Measurements from ENCODE around the gene ATXN2.
"Not testable (repeated sequence)": the region's sequence is repeated elsewhere in the genome, so short reads cannot be mapped to it uniquely, and the experiment has no call there.

The ATXN2 gene

DNA sequence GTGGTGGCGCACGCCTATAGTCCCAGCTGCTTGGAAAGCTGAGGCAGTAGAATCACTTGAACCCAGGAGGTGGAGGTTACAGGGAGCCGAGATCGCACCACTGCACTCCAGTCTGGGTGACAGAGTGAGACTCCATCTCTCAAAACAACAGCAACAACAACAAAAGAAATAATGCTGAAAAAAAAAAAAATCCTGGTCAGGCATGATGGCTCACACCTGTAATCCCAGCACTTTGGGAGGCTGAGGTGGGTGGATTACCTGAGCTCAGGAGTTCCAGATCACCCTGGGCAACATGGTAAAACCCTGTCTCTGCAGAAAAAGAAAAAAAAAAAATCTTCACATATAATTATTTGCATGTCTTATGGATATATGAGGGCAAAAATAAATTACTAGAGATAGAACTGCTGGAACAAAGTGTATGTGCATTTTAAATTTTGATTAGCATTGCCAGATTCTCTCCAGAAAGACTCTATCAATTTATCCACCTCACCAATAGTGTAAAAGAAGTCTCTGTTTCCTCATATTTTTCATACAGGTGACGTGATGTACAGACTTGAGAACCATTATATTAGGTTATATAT lies 75.4 kb downstream of the ATXN2 start:
- no peak overlapping the region for H3K4me3 ChIP-seq (ENCODE audit: low read length)
- no peaks in the 10 kb centered on the region for H3K27me3 ChIP-seq (ENCODE audit: insufficient read depth, low read length)
- H3K9ac ChIP-seq (ENCODE audit: low read depth, low read length), result no peak overlapping the region
- no peaks in the 10 kb centered on the region for H3K4me1 ChIP-seq (ENCODE audit: insufficient read depth, low read length)
- WGBS, result 100% methylated on average over 5 of the region's 5 CpGs
- H3K36me3 ChIP-seq (ENCODE audit: insufficient read depth, low read length), result peaks cover 93% of the 10 kb centered on the region
- no peak overlapping the region for H3K27ac ChIP-seq (ENCODE audit: low read depth, low read length)
- no peaks in the 10 kb centered on the region for H3K9me3 ChIP-seq (ENCODE audit: insufficient read depth, low read depth, low read length)

GRCh38 chr12:111521801-111522200 lies 77.3 kb downstream of the ATXN2 start:
- H3K4me1 ChIP-seq (ENCODE audit: insufficient read depth, low read length), result no peaks in the 10 kb centered on the region
- H3K36me3 ChIP-seq (ENCODE audit: insufficient read depth, low read length), result peaks cover 93% of the 10 kb centered on the region
- H3K27ac ChIP-seq (ENCODE audit: low read depth, low read length), result no peak overlapping the region
- WGBS, result 86% methylated on average over 2 of the region's 2 CpGs
- H3K4me3 ChIP-seq (ENCODE audit: low read length), result no peak overlapping the region
- no peaks in the 10 kb centered on the region for H3K9me3 ChIP-seq (ENCODE audit: insufficient read depth, low read depth, low read length)
- no peaks in the 10 kb centered on the region for H3K27me3 ChIP-seq (ENCODE audit: insufficient read depth, low read length)
- H3K9ac ChIP-seq (ENCODE audit: low read depth, low read length), result no peak overlapping the region

DNA sequence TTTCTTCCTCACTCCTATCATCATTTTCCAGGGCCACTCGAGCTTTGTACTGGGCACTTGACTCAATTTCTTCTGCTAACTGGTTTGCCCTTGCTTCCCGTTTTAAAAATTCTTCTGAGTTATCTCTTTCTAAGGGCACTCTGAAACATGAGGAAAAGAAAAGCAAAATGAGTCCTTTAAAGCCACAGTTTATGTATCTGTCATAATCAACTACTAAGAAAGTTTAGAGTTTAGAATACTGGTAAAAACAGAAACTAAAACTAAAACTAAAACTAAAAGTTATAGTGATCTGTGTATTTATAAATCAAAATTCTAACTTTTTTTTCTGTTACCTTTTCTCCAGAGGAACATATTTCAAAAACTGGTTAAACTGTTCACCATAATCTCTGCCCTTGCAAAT lies 79.2 kb downstream of the ATXN2 start:
- peaks cover 95% of the 10 kb centered on the region for H3K36me3 ChIP-seq (ENCODE audit: insufficient read depth, low read length)
- H3K9me3 ChIP-seq (ENCODE audit: insufficient read depth, low read depth, low read length), result no peaks in the 10 kb centered on the region
- H3K4me1 ChIP-seq (ENCODE audit: insufficient read depth, low read length), result no peaks in the 10 kb centered on the region
- WGBS, result 93% methylated on average over 2 of the region's 2 CpGs
- no peak overlapping the region for H3K27ac ChIP-seq (ENCODE audit: low read depth, low read length)
- H3K4me3 ChIP-seq (ENCODE audit: low read length), result no peak overlapping the region
- no peaks in the 10 kb centered on the region for H3K27me3 ChIP-seq (ENCODE audit: insufficient read depth, low read length)
- no peak overlapping the region for H3K9ac ChIP-seq (ENCODE audit: low read depth, low read length)

DNA sequence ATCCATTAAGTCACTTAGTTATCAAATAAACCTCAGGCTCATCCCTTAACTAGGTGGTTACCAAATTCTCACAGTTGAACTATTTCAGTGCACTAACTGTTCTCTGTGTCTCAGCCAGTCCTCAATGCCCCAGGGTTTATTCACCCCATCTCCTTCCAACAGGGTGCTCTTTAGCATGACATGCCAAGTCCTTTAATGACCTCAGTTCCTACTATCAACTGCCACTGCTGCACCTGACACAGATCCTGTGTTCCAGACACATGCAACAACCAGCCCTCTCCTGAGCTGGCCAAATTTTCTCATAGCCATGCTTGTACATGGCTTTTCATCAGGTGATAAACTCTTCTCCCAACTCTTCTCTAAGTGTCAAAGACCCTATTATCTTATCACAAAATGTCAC lies 80.0 kb downstream of the ATXN2 start:
- Histone ChIP-seq H3K27ac (ENCODE audit: low read depth, low read length) (no peak overlapping the region), H3K27me3 (ENCODE audit: insufficient read depth, low read length) (no peaks in the 10 kb centered on the region), H3K4me1 (ENCODE audit: insufficient read depth, low read length) (no peaks in the 10 kb centered on the region), H3K4me3 (ENCODE audit: low read length) (no peak overlapping the region), H3K36me3 (ENCODE audit: insufficient read depth, low read length) (peaks cover 93% of the 10 kb centered on the region), H3K9me3 (ENCODE audit: insufficient read depth, low read depth, low read length) (no peaks in the 10 kb centered on the region), H3K9ac (ENCODE audit: low read depth, low read length) (no peak overlapping the region)

DNA sequence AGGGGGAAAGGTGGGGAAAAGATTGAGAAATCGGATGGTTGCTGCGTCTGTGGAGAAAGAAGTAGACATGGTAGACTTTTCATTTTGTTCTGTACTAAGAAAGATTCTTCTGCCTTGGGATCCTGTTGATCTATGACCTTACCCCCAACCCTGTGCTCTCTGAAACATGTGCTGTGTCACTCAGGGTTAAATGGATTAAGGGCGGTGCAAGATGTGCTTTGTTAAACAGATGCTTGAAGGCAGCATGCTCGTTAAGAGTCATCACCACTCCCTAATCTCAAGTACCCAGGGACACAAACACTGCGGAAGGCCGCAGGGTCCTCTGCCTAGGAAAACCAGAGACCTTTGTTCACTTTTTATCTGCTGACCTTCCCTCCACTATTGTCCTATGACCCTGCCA lies 91.4 kb downstream of the ATXN2 start:
- H3K27ac ChIP-seq (ENCODE audit: low read depth, low read length); H3K4me1 ChIP-seq (ENCODE audit: insufficient read depth, low read length); H3K4me3 ChIP-seq (ENCODE audit: low read length); H3K9me3 ChIP-seq (ENCODE audit: insufficient read depth, low read depth, low read length); H3K27me3 ChIP-seq (ENCODE audit: insufficient read depth, low read length); H3K9ac ChIP-seq (ENCODE audit: low read depth, low read length): not testable (repeated sequence)
- H3K36me3 ChIP-seq (ENCODE audit: insufficient read depth, low read length), result peaks cover 86% of the 10 kb centered on the region
- WGBS, result 94% methylated on average over 4 of the region's 6 CpGs

GRCh38 chr12:111507258-111507657 lies 91.9 kb downstream of the ATXN2 start:
- H3K4me1 ChIP-seq (ENCODE audit: insufficient read depth, low read length); H3K27me3 ChIP-seq (ENCODE audit: insufficient read depth, low read length); H3K27ac ChIP-seq (ENCODE audit: low read depth, low read length); H3K4me3 ChIP-seq (ENCODE audit: low read length); H3K9me3 ChIP-seq (ENCODE audit: insufficient read depth, low read depth, low read length); H3K9ac ChIP-seq (ENCODE audit: low read depth, low read length): not testable (repeated sequence)
- peaks cover 85% of the 10 kb centered on the region for H3K36me3 ChIP-seq (ENCODE audit: insufficient read depth, low read length)
- WGBS, result 97% methylated on average over 31 of the region's 31 CpGs

DNA sequence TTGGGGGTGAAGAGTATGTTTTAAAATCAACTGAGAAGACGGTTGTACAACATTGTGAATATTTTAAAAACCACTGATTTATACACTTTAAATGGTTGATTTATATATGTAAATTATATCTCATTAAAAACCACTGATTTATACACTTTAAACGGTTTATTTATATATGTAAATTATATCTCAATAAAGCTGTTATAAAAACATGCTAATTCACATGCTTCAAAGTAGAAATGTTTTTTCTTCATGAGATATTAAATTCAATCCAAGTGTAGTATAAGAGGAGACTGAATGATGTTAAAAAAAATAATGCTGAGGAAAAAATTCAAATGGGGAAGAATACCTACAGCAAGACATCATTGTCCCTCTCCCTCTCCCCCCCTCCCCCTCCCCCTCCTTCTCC lies 92.9 kb downstream of the ATXN2 start:
- H3K27ac ChIP-seq (ENCODE audit: low read depth, low read length), result no peak overlapping the region
- H3K27me3 ChIP-seq (ENCODE audit: insufficient read depth, low read length), result no peaks in the 10 kb centered on the region
- H3K9ac ChIP-seq (ENCODE audit: low read depth, low read length), result no peak overlapping the region
- no peaks in the 10 kb centered on the region for H3K4me1 ChIP-seq (ENCODE audit: insufficient read depth, low read length)
- H3K4me3 ChIP-seq (ENCODE audit: low read length), result no peak overlapping the region
- no peaks in the 10 kb centered on the region for H3K9me3 ChIP-seq (ENCODE audit: insufficient read depth, low read depth, low read length)
- no CpG with 5 or more reads among the region's 2 CpGs for WGBS
- peaks cover 85% of the 10 kb centered on the region for H3K36me3 ChIP-seq (ENCODE audit: insufficient read depth, low read length)

DNA sequence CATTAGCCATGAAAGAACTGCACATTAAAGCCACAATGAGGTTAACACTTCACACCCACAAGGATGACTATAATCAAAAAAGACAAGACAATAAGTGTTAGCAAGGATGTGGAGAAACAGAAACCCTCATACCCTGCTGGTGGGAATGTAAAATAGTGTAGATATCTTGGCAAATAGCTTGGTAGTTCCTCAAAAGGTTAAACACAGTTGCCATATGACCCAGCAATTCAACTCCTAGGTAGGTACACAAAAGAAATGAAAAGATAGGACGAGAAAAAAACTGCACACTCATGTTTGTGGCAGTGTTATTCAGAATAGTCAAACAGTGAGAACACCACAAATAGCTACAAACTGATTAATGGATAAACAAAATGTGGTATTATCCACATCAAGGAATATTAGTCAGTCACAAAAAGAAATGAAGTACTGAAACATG lies 93.5 kb downstream of the ATXN2 start:
- H3K27ac ChIP-seq (ENCODE audit: low read depth, low read length), result no peak overlapping the region
- H3K4me1 ChIP-seq (ENCODE audit: insufficient read depth, low read length), result no peaks in the 10 kb centered on the region
- no peak overlapping the region for H3K9ac ChIP-seq (ENCODE audit: low read depth, low read length)
- no peaks in the 10 kb centered on the region for H3K9me3 ChIP-seq (ENCODE audit: insufficient read depth, low read depth, low read length)
- H3K27me3 ChIP-seq (ENCODE audit: insufficient read depth, low read length), result no peaks in the 10 kb centered on the region
- H3K36me3 ChIP-seq (ENCODE audit: insufficient read depth, low read length), result peaks cover 84% of the 10 kb centered on the region
- WGBS, result 88% methylated on average over 1 of the region's 1 CpG
- no peak overlapping the region for H3K4me3 ChIP-seq (ENCODE audit: low read length)

GRCh38 chr12:111503116-111503515 lies 96.0 kb downstream of the ATXN2 start:
- H3K27ac ChIP-seq (ENCODE audit: low read depth, low read length), result no peak overlapping the region
- no peaks in the 10 kb centered on the region for H3K4me1 ChIP-seq (ENCODE audit: insufficient read depth, low read length)
- no peaks in the 10 kb centered on the region for H3K27me3 ChIP-seq (ENCODE audit: insufficient read depth, low read length)
- H3K9ac ChIP-seq (ENCODE audit: low read depth, low read length), result no peak overlapping the region
- no peaks in the 10 kb centered on the region for H3K9me3 ChIP-seq (ENCODE audit: insufficient read depth, low read depth, low read length)
- no peak overlapping the region for H3K4me3 ChIP-seq (ENCODE audit: low read length)
- WGBS, result no CpG with 5 or more reads among the region's 1 CpG
- peaks cover 81% of the 10 kb centered on the region for H3K36me3 ChIP-seq (ENCODE audit: insufficient read depth, low read length)

DNA sequence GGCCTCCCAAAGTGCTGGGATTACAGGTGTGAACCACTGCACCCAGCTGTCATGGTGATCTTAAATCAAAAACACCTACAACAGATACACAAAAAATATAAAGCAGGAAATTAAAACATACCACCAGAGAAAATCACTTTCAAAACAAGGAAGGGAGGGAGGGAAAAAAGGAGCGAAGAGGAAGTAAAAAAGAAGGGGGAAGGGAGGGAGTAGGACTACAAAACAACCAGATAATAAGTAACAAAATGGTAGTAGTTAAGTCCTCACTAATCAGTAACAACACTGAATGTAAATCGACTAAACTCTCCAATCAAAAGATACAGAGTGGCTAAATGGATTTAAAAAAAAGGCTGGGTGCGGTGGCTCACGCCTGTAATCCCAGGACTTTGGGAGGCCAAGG lies 104.4 kb downstream of the ATXN2 start:
- no peaks in the 10 kb centered on the region for H3K27me3 ChIP-seq (ENCODE audit: insufficient read depth, low read length)
- H3K27ac ChIP-seq (ENCODE audit: low read depth, low read length), result no peak overlapping the region
- WGBS, result 98% methylated on average over 2 of the region's 4 CpGs
- H3K36me3 ChIP-seq (ENCODE audit: insufficient read depth, low read length), result peaks cover 80% of the 10 kb centered on the region
- no peak overlapping the region for H3K9ac ChIP-seq (ENCODE audit: low read depth, low read length)
- H3K4me1 ChIP-seq (ENCODE audit: insufficient read depth, low read length), result no peaks in the 10 kb centered on the region
- no peaks in the 10 kb centered on the region for H3K9me3 ChIP-seq (ENCODE audit: insufficient read depth, low read depth, low read length)
- no peak overlapping the region for H3K4me3 ChIP-seq (ENCODE audit: low read length)

DNA sequence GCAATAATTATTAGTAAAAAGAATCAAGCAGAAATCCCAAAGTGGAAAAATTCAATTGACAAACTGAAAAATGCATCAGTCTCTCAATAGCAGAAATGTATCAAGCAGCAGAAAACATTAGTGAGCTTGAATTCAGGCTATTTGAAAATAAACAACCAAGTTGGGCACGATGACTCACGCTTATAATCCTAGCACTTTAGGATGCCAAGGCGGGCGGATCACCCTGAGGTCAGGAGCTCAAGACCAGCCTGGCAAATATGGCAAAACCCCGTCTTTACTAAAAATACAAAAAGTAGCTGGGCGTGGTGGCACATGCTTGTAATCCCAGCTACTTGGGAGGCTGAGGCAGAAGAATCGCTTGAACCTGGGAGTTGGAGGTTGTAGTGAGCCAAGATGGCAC lies 106.1 kb downstream of the ATXN2 start:
- H3K27ac ChIP-seq (ENCODE audit: low read depth, low read length); H3K4me3 ChIP-seq (ENCODE audit: low read length); H3K4me1 ChIP-seq (ENCODE audit: insufficient read depth, low read length); H3K9ac ChIP-seq (ENCODE audit: low read depth, low read length); H3K27me3 ChIP-seq (ENCODE audit: insufficient read depth, low read length); H3K9me3 ChIP-seq (ENCODE audit: insufficient read depth, low read depth, low read length): not testable (repeated sequence)
- peaks cover 80% of the 10 kb centered on the region for H3K36me3 ChIP-seq (ENCODE audit: insufficient read depth, low read length)
- WGBS, result 96% methylated on average over 7 of the region's 7 CpGs

DNA sequence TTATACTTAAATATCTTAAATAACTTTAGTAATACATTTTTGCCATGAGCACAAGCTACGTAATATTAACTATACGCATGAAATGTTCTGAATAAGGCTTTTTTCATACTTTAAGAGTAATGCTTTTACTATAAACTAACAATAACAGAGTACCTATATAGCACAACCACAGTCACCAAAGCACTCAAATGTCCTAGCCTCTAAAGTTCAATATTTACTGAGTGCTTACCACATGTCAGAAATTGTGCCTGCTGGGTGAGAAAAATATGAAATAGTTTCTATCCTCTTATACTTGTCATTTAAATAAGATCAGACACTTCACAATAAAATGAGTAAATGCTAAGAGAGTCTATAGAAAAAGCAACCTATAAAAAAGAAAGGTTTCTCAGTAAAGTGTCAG lies 110.3 kb downstream of the ATXN2 start:
- no peak overlapping the region for H3K9ac ChIP-seq (ENCODE audit: low read depth, low read length)
- no CpG with 5 or more reads among the region's 2 CpGs for WGBS
- H3K4me1 ChIP-seq (ENCODE audit: insufficient read depth, low read length), result no peaks in the 10 kb centered on the region
- no peaks in the 10 kb centered on the region for H3K27me3 ChIP-seq (ENCODE audit: insufficient read depth, low read length)
- H3K36me3 ChIP-seq (ENCODE audit: insufficient read depth, low read length), result peaks cover 94% of the 10 kb centered on the region
- no peak overlapping the region for H3K27ac ChIP-seq (ENCODE audit: low read depth, low read length)
- no peaks in the 10 kb centered on the region for H3K9me3 ChIP-seq (ENCODE audit: insufficient read depth, low read depth, low read length)
- no peak overlapping the region for H3K4me3 ChIP-seq (ENCODE audit: low read length)
